ENCODE measurements around the gene TAS2R14.

The TAS2R14 gene

GRCh38 chr12:10901427-10901826, 37.6 kb downstream of the TAS2R14 start:
- no peak for DNase-seq

- no peak for DNase-seq
Observed at GRCh38 chr12:10900972-10901371, 38.1 kb downstream of the TAS2R14 start.

GRCh38 chr12:10900530-10900929, 38.5 kb downstream of the TAS2R14 start:
- DNase-seq, result no peak

GRCh38 chr12:10896854-10897253, 42.2 kb downstream of the TAS2R14 start:
- DNase-seq, result no peak

DNA sequence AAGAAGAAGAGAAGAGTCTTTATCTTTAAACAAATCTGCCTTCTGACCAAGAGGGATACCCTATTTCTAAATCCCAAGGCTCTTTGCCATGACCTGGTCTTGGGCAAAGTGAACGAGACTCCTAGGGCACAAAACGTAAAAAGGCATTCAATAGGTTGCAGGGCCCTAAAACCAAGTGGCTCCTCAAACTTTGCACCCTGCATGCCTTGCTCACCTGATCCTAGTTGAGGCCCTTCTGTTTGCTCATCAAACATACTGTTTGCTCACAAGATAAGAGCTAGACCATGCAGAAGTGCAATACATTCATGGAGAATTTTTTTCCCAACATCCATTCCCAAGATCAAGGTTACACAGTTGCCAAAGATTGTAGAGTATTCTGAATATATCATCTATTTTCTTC, 47.1 kb downstream of the TAS2R14 start:
- no peak for DNase-seq

- DNase-seq, result no peak
Observed at GRCh38 chr12:10889226-10889625, 49.8 kb downstream of the TAS2R14 start.

Data from MV-4-11 (cell line).